Endodermal cell (in vitro differentiated cells): Measurements from ENCODE around the gene INPP4B. TPM values are rescaled to one million over a fixed set of nuclear protein-coding genes. Genes with fewer than 3 reads are reported as not detected.

ENCODE experiments used
- DNase-seq: peaks from one replicate; pipeline ENCODE4 v3.0.0-alpha.2; 2017
- H3K27ac ChIP-seq: 2 replicates; pipeline ENCODE4 v1.5.1; 2013; ENCODE audit warnings: mild to moderate bottlenecking, low read depth, low read length, moderate library complexity
- H3K27me3 ChIP-seq: 2 replicates; pipeline ENCODE4 v1.6.1; 2013; ENCODE audit warnings: mild to moderate bottlenecking, low read length, moderate library complexity; ENCODE audit not compliant: insufficient read depth, control insufficient read depth, poor library complexity, severe bottlenecking
- H3K36me3 ChIP-seq: 2 replicates; pipeline ENCODE4 v1.7.0; 2013; ENCODE audit warnings: mild to moderate bottlenecking, low read length, moderate library complexity; ENCODE audit not compliant: control insufficient read depth, insufficient read depth
- H3K4me1 ChIP-seq: one replicate; pipeline ENCODE4 v1.7.0; 2013; ENCODE audit warnings: low read length; ENCODE audit not compliant: control insufficient read depth, insufficient read depth
- H3K4me3 ChIP-seq: 2 replicates; pipeline ENCODE4 v1.5.1; 2013; ENCODE audit warnings: mild to moderate bottlenecking, low read length, moderate library complexity
- H3K9ac ChIP-seq: 2 replicates; pipeline ENCODE4 v1.6.1; 2013; ENCODE audit warnings: mild to moderate bottlenecking, low read length, moderate library complexity; ENCODE audit not compliant: poor library complexity, severe bottlenecking; ENCODE audit errors: extremely low read depth
- H3K9me3 ChIP-seq: 2 replicates; pipeline ENCODE4 v1.6.1; 2013; ENCODE audit warnings: mild to moderate bottlenecking, low read length, moderate library complexity; ENCODE audit not compliant: control insufficient read depth
- H3K27ac Mint-ChIP-seq: 2 replicates; pipeline ENCODE4 v1.8.0; 2020; ENCODE audit warnings: mixed read lengths
- H3K27me3 Mint-ChIP-seq: 2 replicates; pipeline ENCODE4 v1.8.0; 2021; ENCODE audit warnings: mild to moderate bottlenecking, mixed read lengths; ENCODE audit not compliant: insufficient read depth
- H3K36me3 Mint-ChIP-seq: 2 replicates; pipeline ENCODE4 v1.8.0; 2020; ENCODE audit warnings: low read depth, mixed read lengths
- H3K4me1 Mint-ChIP-seq: 2 replicates; pipeline ENCODE4 v1.8.0; 2020; ENCODE audit warnings: mixed read lengths
- H3K4me3 Mint-ChIP-seq: 2 replicates; pipeline ENCODE4 v1.8.0; 2020; ENCODE audit warnings: mild to moderate bottlenecking, moderate library complexity, mixed read lengths
- H3K9me3 Mint-ChIP-seq: 2 replicates; pipeline ENCODE4 v1.8.0; 2020; ENCODE audit warnings: mild to moderate bottlenecking, mixed read lengths
- CTCF ChIP-seq: fragments of 200-600 bp; sonication (generic); conservative IDR thresholded peaks from 2 replicates; pipeline ENCODE4 v1.5.0; 2021; ENCODE audit warnings: antibody characterized with exemption, mild to moderate bottlenecking
- WGBS, 2 experiments: methylation state at CpG; one replicate each; pipeline versions ENCODE4 v1.1.5 to v1.1.7; 2013; ENCODE audit warnings: missing lambda C conversion rate in 2 of 2, mixed read lengths in 1 of 2; ENCODE audit not compliant: insufficient coverage in 1 of 2, insufficient read length in 1 of 2; 5-methylcytosine and 5-hydroxymethylcytosine counted together
- long read RNA-seq, 4 experiments: library from polyadenylated mRNA in 2 of 4; library from RNA in 1 of 4; library from capped mRNA in 1 of 4; stranded (forward) in 3 of 4; unstranded in 1 of 4; transcript quantifications; one replicate each; pipeline ENCODE4 v2.0.0, GENCODE V29; 2020 to 2021; ENCODE audit warnings: inconsistent platforms in 1 of 4
- polyA plus RNA-seq, 2 experiments: library from polyadenylated mRNA; stranded (reverse); fragments of 50-300 nt; gene quantifications; one replicate each; pipeline ENCODE4 v1.2.3, GENCODE V29; 2013
- total RNA-seq, 2 donors: library from RNA; stranded (reverse); fragmentation: NEBNext Ultra II Directional in 1 of 2; extraction: Animal tissue kit (Norgen Biotek cat#: 25700) in 1 of 2; gene quantifications; 2 replicates in 1 of 2; 3 replicates in 1 of 2; pipeline ENCODE4 v1.2.1, GENCODE V29; 2021

The INPP4B gene
- total RNA-seq, result under 1 TPM; 0.64 to 0.66 TPM
- 3.8 TPM for polyA plus RNA-seq (2013, experiment 1 of 2)
- 4.2 TPM for polyA plus RNA-seq (2013, experiment 2 of 2)
- long read RNA-seq, experiment 1, result 0 reads
- long read RNA-seq, experiment 2, partial matches to known transcripts, result 0 of 2 reads
- long read RNA-seq, experiment 2, other reads (novel, unspliced or antisense), result 2 of 2 reads
- long read RNA-seq, experiment 3, partial matches to known transcripts, result 0 of 1 reads
- long read RNA-seq, experiment 3, other reads (novel, unspliced or antisense), result 1 of 1 reads
- long read RNA-seq, experiment 4, result 0 reads

GRCh38 chr4:142846108-142846728 lies at the start of gene INPP4B:
INPP4B (minus strand) TSS chr4:142846301.
- Histone ChIP-seq H3K27ac (no peak within 1 kb of the TSS), H3K9ac (no peak within 1 kb of the TSS), H3K9me3 (no peaks in the 10 kb centered on the region), H3K36me3 (no peaks in the 10 kb centered on the region), H3K27me3 (peaks cover 70% of the 10 kb centered on the region), H3K4me1 (no peaks in the 10 kb centered on the region), H3K4me3 (peak within 1 kb of the TSS; percentile 80)
- Mint-ChIP-seq H3K27ac (no peak within 1 kb of the TSS), H3K4me1 (peaks cover 2% of the 10 kb centered on the region), H3K4me3 (peak within 1 kb of the TSS; percentile 64), H3K27me3 (peaks cover 64% of the 10 kb centered on the region), H3K36me3 (no peaks in the 10 kb centered on the region), H3K9me3 (no peaks in the 10 kb centered on the region)
- no peak for TF ChIP-seq CTCF
- WGBS, 2 experiments, result 0% methylated on average over 14 to 55 of the region's 55 CpGs
- DNase-seq, result peak; percentile 79

DNA sequence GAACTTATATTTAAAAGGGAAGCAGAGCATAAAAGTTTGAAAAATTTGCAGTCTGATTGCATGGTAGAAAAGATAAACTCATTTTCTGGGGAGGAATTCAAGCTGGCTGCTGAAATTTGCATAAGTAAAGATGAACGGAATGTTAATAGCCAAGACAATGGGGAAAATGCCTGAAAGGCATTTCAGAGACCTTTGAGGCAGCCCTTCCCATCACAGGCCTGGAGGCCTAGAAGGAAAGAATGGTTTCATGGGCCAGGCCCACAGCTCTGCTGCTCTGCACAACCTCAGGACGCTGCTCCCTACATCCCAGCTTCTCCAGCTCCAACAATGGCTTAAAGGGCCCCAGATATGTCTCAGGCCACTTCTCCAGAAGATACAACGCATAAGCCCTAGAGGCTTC lies 46.9 kb upstream of the INPP4B start:
- H3K27me3 ChIP-seq, result no peaks in the 10 kb centered on the region
- no peak for TF ChIP-seq CTCF
- no peaks in the 10 kb centered on the region for H3K4me1 ChIP-seq
- Mint-ChIP-seq H3K4me1 (no peaks in the 10 kb centered on the region), H3K9me3 (peaks cover 55% of the 10 kb centered on the region), H3K27me3 (no peaks in the 10 kb centered on the region), H3K36me3 (no peaks in the 10 kb centered on the region), H3K4me3 (no peak overlapping the region), H3K27ac (no peak overlapping the region)
- WGBS, 2 experiments, result 85 to 87% methylated on average over 3 of the region's 3 CpGs
- H3K9me3 ChIP-seq, result peaks cover 37% of the 10 kb centered on the region
- H3K27ac ChIP-seq, result no peak overlapping the region
- H3K36me3 ChIP-seq, result no peaks in the 10 kb centered on the region
- no peak overlapping the region for H3K9ac ChIP-seq
- DNase-seq, result no peak
- no peak overlapping the region for H3K4me3 ChIP-seq

DNA sequence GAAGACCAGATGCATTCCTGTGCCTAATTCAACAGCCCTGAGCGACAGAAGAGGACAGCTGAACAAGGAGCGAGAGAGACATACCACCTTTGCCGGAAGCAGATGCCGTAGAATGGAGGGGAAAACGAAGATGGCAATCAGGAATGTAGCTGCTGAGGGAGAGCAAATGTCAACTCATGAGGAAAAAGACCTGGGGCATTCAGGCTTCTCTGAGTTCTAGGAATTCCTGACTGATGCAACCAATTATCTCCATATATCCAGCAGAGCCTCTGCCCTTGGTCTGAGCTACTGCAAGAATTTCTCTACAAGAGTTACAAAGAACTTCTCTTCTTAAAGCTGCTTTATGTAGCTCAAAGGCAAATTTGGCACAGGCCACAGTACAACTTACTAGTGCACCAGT lies 40.5 kb upstream of the INPP4B start:
- H3K27ac ChIP-seq, result no peak overlapping the region
- no peak overlapping the region for H3K9ac ChIP-seq
- H3K9me3 ChIP-seq, result peaks cover 3% of the 10 kb centered on the region
- no peaks in the 10 kb centered on the region for H3K36me3 ChIP-seq
- no peaks in the 10 kb centered on the region for H3K4me1 ChIP-seq
- Mint-ChIP-seq H3K27ac (no peak overlapping the region), H3K27me3 (no peaks in the 10 kb centered on the region), H3K9me3 (peaks cover 3% of the 10 kb centered on the region), H3K36me3 (no peaks in the 10 kb centered on the region), H3K4me1 (no peaks in the 10 kb centered on the region), H3K4me3 (no peak overlapping the region)
- WGBS, 2 experiments, result 79 to 93% methylated on average over 5 of the region's 5 CpGs
- H3K4me3 ChIP-seq, result no peak overlapping the region
- peak; percentile 44 for DNase-seq
- no peaks in the 10 kb centered on the region for H3K27me3 ChIP-seq
- no peak for TF ChIP-seq CTCF
